Keratinocyte (primary cell): ENCODE data around the gene AMY2A. TPM values are rescaled to one million over a fixed set of nuclear protein-coding genes. Genes with fewer than 3 reads are reported as not detected.
"Not testable (repeated sequence)": the region's sequence is repeated elsewhere in the genome, so short reads cannot be mapped to it uniquely, and the experiment has no call there.

Source experiments
- DNase-seq: peaks from one replicate; pipeline ENCODE4 v3.0.0-alpha.2; 2011; ENCODE audit warnings: low read depth, missing footprints, low spot score
- FAIRE-seq: peaks from 2 replicates; lab custom pipeline; 2011; peaks lifted over from hg19 to GRCh38; lab: Jason Lieb, UNC
- H2AFZ ChIP-seq: 2 replicates; pipeline ENCODE4 v1.6.0; 2012; ENCODE audit warnings: low read length, control low read depth, inconsistent platforms; ENCODE audit not compliant: control insufficient read depth
- H3K27ac ChIP-seq: 2 replicates; pipeline ENCODE4 v1.5.1; 2011; ENCODE audit warnings: low read length; ENCODE audit not compliant: control insufficient read depth, insufficient read depth
- H3K27me3 ChIP-seq: 3 replicates; pipeline ENCODE4 v1.6.0; 2011; ENCODE audit warnings: low read length; ENCODE audit not compliant: control insufficient read depth, insufficient read depth; ENCODE audit errors: extremely low read depth
- H3K36me3 ChIP-seq, 2 experiments: 2 replicates in 1 of 2; 3 replicates in 1 of 2; pipeline ENCODE4 v1.5.1; 2011; ENCODE audit warnings: low read length in 2 of 2, mild to moderate bottlenecking in 1 of 2; ENCODE audit not compliant: control insufficient read depth in 2 of 2, insufficient read depth in 2 of 2; ENCODE audit errors: extremely low read depth in 1 of 2
- H3K4me1 ChIP-seq: 3 replicates; pipeline ENCODE4 v1.5.1; 2011; ENCODE audit warnings: low read length; ENCODE audit not compliant: control insufficient read depth, insufficient read depth; ENCODE audit errors: extremely low read depth
- H3K4me2 ChIP-seq: 3 replicates; pipeline ENCODE4 v1.6.0; 2011; ENCODE audit warnings: low read depth, low read length; ENCODE audit not compliant: control insufficient read depth, insufficient read depth; ENCODE audit errors: extremely low read depth
- H3K4me3 ChIP-seq, 3 experiments: fragments of 200-600 bp in 1 of 3; sonication (generic) in 1 of 3; 2 replicates in 2 of 3; 3 replicates in 1 of 3; pipeline ENCODE4 v1.5.1; 2011 to 2016; ENCODE audit warnings: low read length in 3 of 3, mild to moderate bottlenecking in 3 of 3, control low read depth in 2 of 3, inconsistent platforms in 1 of 3, low read depth in 1 of 3, mixed read lengths in 1 of 3, mixed run types in 1 of 3, moderate library complexity in 1 of 3; ENCODE audit not compliant: control insufficient read depth in 2 of 3, insufficient read depth in 2 of 3; ENCODE audit errors: extremely low read depth in 1 of 3
- H3K79me2 ChIP-seq: 2 replicates; pipeline ENCODE4 v1.6.0; 2012; ENCODE audit warnings: low read length; ENCODE audit not compliant: control insufficient read depth, insufficient read depth
- H3K9ac ChIP-seq: 3 replicates; pipeline ENCODE4 v1.6.0; 2011; ENCODE audit warnings: low read length; ENCODE audit not compliant: control insufficient read depth, insufficient read depth; ENCODE audit errors: extremely low read depth
- H3K9me1 ChIP-seq: 3 replicates; pipeline ENCODE4 v1.6.0; 2011; ENCODE audit warnings: low read length; ENCODE audit not compliant: control insufficient read depth, insufficient read depth; ENCODE audit errors: extremely low read depth
- H3K9me3 ChIP-seq: 2 replicates; pipeline ENCODE4 v1.5.1; 2012; ENCODE audit warnings: low read depth, low read length; ENCODE audit not compliant: control insufficient read depth
- H4K20me1 ChIP-seq: 3 replicates; pipeline ENCODE4 v1.6.0; 2011; ENCODE audit warnings: low read length; ENCODE audit not compliant: control insufficient read depth, insufficient read depth; ENCODE audit errors: extremely low read depth
- CTCF ChIP-seq, 3 experiments: IDR thresholded peaks in 1 of 3; conservative IDR thresholded peaks in 1 of 3; optimal IDR thresholded peaks in 1 of 3; 2 replicates in 2 of 3; 3 replicates in 1 of 3; pipeline versions ENCODE3 to v1.5.1; 2011; ENCODE audit warnings: low read length in 3 of 3, mild to moderate bottlenecking in 3 of 3, moderate library complexity in 2 of 3, control low read depth in 1 of 3, inconsistent platforms in 1 of 3; ENCODE audit not compliant: insufficient read depth in 2 of 3; ENCODE audit errors: extremely low read depth in 1 of 3
- EZH2 ChIP-seq: IDR thresholded peaks from one replicate; pipeline ENCODE4 v1.6.1; 2012; ENCODE audit warnings: inconsistent platforms, mild to moderate bottlenecking, low read length, moderate library complexity
- dilution Hi-C: fragments of 300-500 bp; cut with MboI; formaldehyde crosslinking; loops from one replicate; pipeline ENCODE4 v1.7.0; 2020; ENCODE audit warnings: low sequenced_read_pairs; ENCODE audit not compliant: extremely low pct_ligation_motif_present
- polyA plus RNA-seq, 5 experiments: library from polyadenylated mRNA; depleted of rRNA in 3 of 5; stranded (reverse) in 3 of 5; stranded (forward) in 1 of 5; unstranded in 1 of 5; fragments of >200 nt; gene quantifications; 1 replicate in 1 of 5; 2 replicates in 3 of 5; 3 replicates in 1 of 5; pipeline versions ENCODE4 v1.2.1 to v1.2.3, GENCODE V29; 2011 to 2012; ENCODE audit warnings: missing spikeins in 2 of 5, low read depth in 1 of 5, low replicate concordance in 1 of 5

AMY2A gene
- polyA plus RNA-seq, 1 donor (not counting 4 experiments of a cell fraction or from before 2014, with no cell fraction given) = not detected

DNA sequence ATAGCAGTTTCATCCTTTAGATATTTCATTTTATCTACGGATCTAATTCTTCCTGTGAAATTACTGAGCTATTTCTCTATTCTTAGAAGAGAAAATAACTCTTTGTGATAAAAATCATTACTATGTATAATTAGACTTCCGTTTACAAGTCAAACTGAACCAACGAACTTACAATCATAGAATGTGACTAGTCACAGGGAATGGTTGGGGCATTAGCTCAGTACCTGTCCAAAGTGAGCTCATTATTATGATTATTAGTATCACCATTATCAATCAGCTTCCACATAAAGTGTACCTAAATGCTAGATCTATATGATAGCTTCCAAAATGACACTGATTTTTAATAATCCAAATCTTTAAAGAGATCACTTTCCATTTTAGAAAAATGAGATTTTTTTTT is 33.3 kb upstream of the AMY2A start:
- no peaks in the 10 kb centered on the region for H3K36me3 ChIP-seq
- TF ChIP-seq EZH2 (no peak), CTCF (optimal IDR thresholded peaks at IDR 0.05 in 1 of 3, IDR thresholded peaks at IDR 0.05 in 1 of 3, conservative IDR thresholded peaks at IDR 0.05 in 1 of 3; ENCODE audit: extremely low read depth in 1 of 3, insufficient read depth in 2 of 3, low read length in 3 of 3) (no peak)
- no peak overlapping the region for H3K27ac ChIP-seq
- no peaks in the 10 kb centered on the region for H3K9me3 ChIP-seq
- FAIRE-seq (no peak), DNase-seq (no peak)
- no peak overlapping the region for H3K4me2 ChIP-seq
- H3K79me2 ChIP-seq = no peaks in the 10 kb centered on the region
- H3K9ac ChIP-seq = no peak overlapping the region
- no peaks in the 10 kb centered on the region for H3K4me1 ChIP-seq
- H4K20me1 ChIP-seq = no peaks in the 10 kb centered on the region
- H3K9me1 ChIP-seq = no peaks in the 10 kb centered on the region
- H3K4me3 ChIP-seq = no peak overlapping the region
- dilution Hi-C loops = no loop called here
- H3K27me3 ChIP-seq = no peaks in the 10 kb centered on the region
- H2AFZ ChIP-seq = no peak overlapping the region

GRCh38 chr1:103584537-103584936 is 32.7 kb upstream of the AMY2A start:
- DNase-seq (no peak), FAIRE-seq (no peak)
- Histone ChIP-seq H3K9ac (no peak overlapping the region), H3K9me3 (no peaks in the 10 kb centered on the region), H3K27ac (no peak overlapping the region), H2AFZ (no peak overlapping the region), H3K27me3 (no peaks in the 10 kb centered on the region), H4K20me1 (no peaks in the 10 kb centered on the region), H3K36me3 (no peaks in the 10 kb centered on the region), H3K4me3 (no peak overlapping the region), H3K79me2 (no peaks in the 10 kb centered on the region), H3K4me1 (no peaks in the 10 kb centered on the region), H3K4me2 (no peak overlapping the region), H3K9me1 (no peaks in the 10 kb centered on the region)
- dilution Hi-C loops = no loop called here
- TF ChIP-seq EZH2 = no peak
- TF ChIP-seq CTCF (optimal IDR thresholded peaks at IDR 0.05 in 1 of 3, IDR thresholded peaks at IDR 0.05 in 1 of 3, conservative IDR thresholded peaks at IDR 0.05 in 1 of 3; ENCODE audit: extremely low read depth in 1 of 3, insufficient read depth in 2 of 3, low read length in 3 of 3) = no peak

- DNase-seq, dilution Hi-C loops, H3K4me1 ChIP-seq, H2AFZ ChIP-seq, H3K9me1 ChIP-seq, H3K9ac ChIP-seq, H3K27me3 ChIP-seq, H3K27ac ChIP-seq, H3K79me2 ChIP-seq, H4K20me1 ChIP-seq, H3K4me3 ChIP-seq, FAIRE-seq, H3K4me2 ChIP-seq, H3K36me3 ChIP-seq, H3K9me3 ChIP-seq: not testable (repeated sequence)
Observed at GRCh38 chr1:103602740-103603139, 14.5 kb upstream of the AMY2A start.
